ENCODE results near the gene ANKFN1.

The ANKFN1 gene

GRCh38 chr17:56449176-56449575 lies 295.9 kb downstream of the ANKFN1 start:
- intact Hi-C loops (cut with micrococcal nuclease): no loop called here
- H3K27ac Mint-ChIP-seq: no peak overlapping the region

GRCh38 chr17:56451629-56452028 lies 298.4 kb downstream of the ANKFN1 start:
- intact Hi-C loops (cut with micrococcal nuclease): no loop called here
- Mint-ChIP-seq H3K27ac (no peak overlapping the region), H3K27me3 (no peaks in the 10 kb centered on the region), H3K9me3 (no peaks in the 10 kb centered on the region), H3K4me3 (no peak overlapping the region), H3K4me1 (ENCODE audit: low read depth) (no peaks in the 10 kb centered on the region), H3K36me3 (ENCODE audit: low read depth) (no peaks in the 10 kb centered on the region)

More at GRCh38 chr17:56449176-56449575, 295.9 kb downstream of the ANKFN1 start:
- H3K9me3 Mint-ChIP-seq: no peaks in the 10 kb centered on the region
- H3K4me1 Mint-ChIP-seq (ENCODE audit: low read depth): no peaks in the 10 kb centered on the region
- H3K4me3 Mint-ChIP-seq: no peak overlapping the region
- H3K36me3 Mint-ChIP-seq (ENCODE audit: low read depth): no peaks in the 10 kb centered on the region
- H3K27me3 Mint-ChIP-seq: no peaks in the 10 kb centered on the region

GRCh38 chr17:56452461-56452860 lies 299.2 kb downstream of the ANKFN1 start:
- Mint-ChIP-seq H3K4me3 (no peak overlapping the region), H3K27me3 (no peaks in the 10 kb centered on the region), H3K36me3 (ENCODE audit: low read depth) (no peaks in the 10 kb centered on the region), H3K9me3 (no peaks in the 10 kb centered on the region), H3K4me1 (ENCODE audit: low read depth) (no peaks in the 10 kb centered on the region), H3K27ac (no peak overlapping the region)
- intact Hi-C loops (cut with micrococcal nuclease): no loop called here

DNA sequence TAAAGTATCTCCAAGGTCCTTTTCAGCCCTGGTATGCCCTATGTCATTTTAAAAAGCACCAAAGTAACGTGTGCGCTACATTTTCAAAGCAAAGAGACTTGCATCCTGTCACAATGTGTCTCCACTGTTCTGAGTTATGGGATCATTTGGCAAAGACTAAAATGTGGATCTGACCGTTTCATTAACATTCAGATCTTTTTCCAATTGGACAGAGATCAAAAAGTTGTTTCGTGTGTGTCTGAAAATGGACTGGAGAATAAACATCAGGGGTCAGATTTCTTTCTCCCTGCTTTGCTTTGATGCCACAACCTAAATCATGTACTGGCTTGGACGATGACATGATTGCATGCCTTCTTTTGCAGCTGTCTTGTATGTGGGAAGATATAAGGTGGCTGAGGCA lies 304.2 kb downstream of the ANKFN1 start:
- Mint-ChIP-seq H3K4me3 (no peak overlapping the region), H3K27me3 (peaks cover 1% of the 10 kb centered on the region), H3K4me1 (ENCODE audit: low read depth) (no peaks in the 10 kb centered on the region)

GRCh38 chr17:56465886-56466285 lies 312.6 kb downstream of the ANKFN1 start:
- Mint-ChIP-seq H3K4me1 (ENCODE audit: low read depth) (no peaks in the 10 kb centered on the region), H3K9me3 (peaks cover under 1% of the 10 kb centered on the region), H3K27me3 (no peaks in the 10 kb centered on the region), H3K36me3 (ENCODE audit: low read depth) (no peaks in the 10 kb centered on the region), H3K27ac (no peak overlapping the region), H3K4me3 (no peak overlapping the region)
- intact Hi-C loops (cut with micrococcal nuclease): no loop called here

More for the DNA sequence above, 304.2 kb downstream of the ANKFN1 start:
- intact Hi-C loops (cut with micrococcal nuclease): no loop called here
- Mint-ChIP-seq H3K27ac (no peak overlapping the region), H3K36me3 (ENCODE audit: low read depth) (no peaks in the 10 kb centered on the region), H3K9me3 (no peaks in the 10 kb centered on the region)

GRCh38 chr17:56468840-56469239 lies 315.6 kb downstream of the ANKFN1 start:
- no peak overlapping the region for H3K4me3 Mint-ChIP-seq
- no peaks in the 10 kb centered on the region for H3K36me3 Mint-ChIP-seq (ENCODE audit: low read depth)
- H3K27ac Mint-ChIP-seq: no peak overlapping the region
- peaks cover 12% of the 10 kb centered on the region for H3K9me3 Mint-ChIP-seq
- H3K4me1 Mint-ChIP-seq (ENCODE audit: low read depth): no peaks in the 10 kb centered on the region
- H3K27me3 Mint-ChIP-seq: no peaks in the 10 kb centered on the region
- intact Hi-C loops (cut with micrococcal nuclease): no loop called here

- H3K36me3 Mint-ChIP-seq (ENCODE audit: low read depth): no peaks in the 10 kb centered on the region
- H3K4me1 Mint-ChIP-seq (ENCODE audit: low read depth): no peaks in the 10 kb centered on the region
Observed at GRCh38 chr17:56471696-56472095, 318.4 kb downstream of the ANKFN1 start.

DNA sequence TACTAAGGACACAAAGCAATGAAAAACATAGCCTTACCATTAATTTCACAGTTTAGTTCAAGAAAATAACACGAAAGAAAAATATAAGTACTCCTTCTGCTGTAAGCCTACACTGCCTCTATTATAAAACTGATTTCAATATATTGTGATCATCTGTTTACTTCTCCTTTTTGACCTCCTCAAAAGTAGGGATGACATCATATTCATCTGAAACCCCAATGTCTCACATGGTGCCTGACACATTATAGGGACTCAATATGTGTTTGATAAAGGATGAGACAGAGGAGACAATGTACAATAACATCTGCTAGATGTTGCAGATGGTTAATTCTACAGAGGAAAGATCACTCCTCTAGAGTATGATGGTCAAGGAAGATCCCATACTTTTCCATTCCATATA lies 321.8 kb downstream of the ANKFN1 start:
- H3K27ac Mint-ChIP-seq: no peak overlapping the region
- no peak overlapping the region for H3K4me3 Mint-ChIP-seq
- no peaks in the 10 kb centered on the region for H3K27me3 Mint-ChIP-seq
- H3K4me1 Mint-ChIP-seq (ENCODE audit: low read depth): no peaks in the 10 kb centered on the region
- H3K36me3 Mint-ChIP-seq (ENCODE audit: low read depth): no peaks in the 10 kb centered on the region
- H3K9me3 Mint-ChIP-seq: peaks cover 20% of the 10 kb centered on the region
- intact Hi-C loops (cut with micrococcal nuclease): loop anchor here (5.0 kb wide), 2 partner anchors 348 to 628 kb away; no protein-coding TSS in a partner anchor

More at GRCh38 chr17:56471696-56472095, 318.4 kb downstream of the ANKFN1 start:
- intact Hi-C loops (cut with micrococcal nuclease): no loop called here
- Mint-ChIP-seq H3K4me3 (no peak overlapping the region), H3K9me3 (peaks cover 20% of the 10 kb centered on the region), H3K27ac (no peak overlapping the region), H3K27me3 (no peaks in the 10 kb centered on the region)

DNA sequence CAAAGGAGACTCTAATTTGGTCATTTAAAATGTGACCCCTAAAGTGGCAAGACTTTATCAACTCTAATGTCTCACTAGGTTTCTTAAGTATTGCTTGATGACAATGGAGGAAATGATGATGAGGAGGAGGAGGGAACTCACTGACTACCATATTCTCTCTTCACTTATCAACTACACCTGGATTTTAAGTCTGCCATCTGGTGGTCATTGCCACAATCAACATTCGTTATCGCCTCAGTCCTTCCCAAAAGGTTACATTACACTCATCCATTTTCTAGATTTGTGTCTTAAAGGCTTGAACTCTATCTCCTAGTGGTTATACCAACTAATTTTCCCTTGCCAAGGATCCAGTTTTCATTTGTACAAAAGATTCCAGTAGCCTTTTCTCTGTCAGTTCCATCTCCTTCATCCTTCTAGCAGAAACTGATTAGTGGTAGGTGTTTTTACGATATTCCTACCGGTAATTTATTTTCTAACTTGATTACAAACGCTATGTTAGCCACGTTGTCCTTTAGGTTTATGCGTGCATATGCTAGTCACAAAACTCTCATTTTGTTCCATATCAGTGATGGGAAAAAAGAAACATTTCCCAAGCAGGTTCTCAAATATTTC lies 325.7 kb downstream of the ANKFN1 start:
- intact Hi-C loops (cut with micrococcal nuclease): loop anchor here (5.0 kb wide), 2 partner anchors 352 to 632 kb away; no protein-coding TSS in a partner anchor

DNA sequence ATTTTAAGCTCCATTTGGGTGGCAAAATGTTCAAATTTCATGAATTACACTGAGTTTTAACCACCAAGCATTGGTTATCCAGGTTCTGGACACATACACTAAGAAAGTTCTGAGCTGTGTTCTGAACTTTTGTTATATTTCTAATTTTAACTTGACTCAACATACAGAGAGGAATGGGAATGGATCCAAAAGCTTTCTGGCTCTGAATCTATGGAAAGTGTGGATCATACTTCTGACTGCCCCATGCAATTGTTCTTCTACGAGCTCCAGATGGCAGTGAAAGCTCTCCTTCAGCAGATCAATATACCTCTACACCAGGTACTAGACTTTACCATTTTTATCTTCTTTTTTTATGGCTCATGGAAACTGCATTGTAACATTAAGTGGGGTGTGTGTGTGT lies 327.2 kb downstream of the ANKFN1 start:
- H3K4me1 Mint-ChIP-seq (ENCODE audit: low read depth): no peaks in the 10 kb centered on the region
- H3K27me3 Mint-ChIP-seq: no peaks in the 10 kb centered on the region
- no peaks in the 10 kb centered on the region for H3K36me3 Mint-ChIP-seq (ENCODE audit: low read depth)
- intact Hi-C loops (cut with micrococcal nuclease): no loop called here
- H3K9me3 Mint-ChIP-seq: peaks cover 7% of the 10 kb centered on the region
- no peak overlapping the region for H3K4me3 Mint-ChIP-seq
- H3K27ac Mint-ChIP-seq: no peak overlapping the region

More for the DNA sequence above, 325.7 kb downstream of the ANKFN1 start:
- H3K9me3 Mint-ChIP-seq: peaks cover 8% of the 10 kb centered on the region
- H3K27ac Mint-ChIP-seq: no peak overlapping the region
- H3K4me1 Mint-ChIP-seq (ENCODE audit: low read depth): no peaks in the 10 kb centered on the region
- H3K4me3 Mint-ChIP-seq: no peak overlapping the region
- no peaks in the 10 kb centered on the region for H3K27me3 Mint-ChIP-seq
- H3K36me3 Mint-ChIP-seq (ENCODE audit: low read depth): no peaks in the 10 kb centered on the region

DNA sequence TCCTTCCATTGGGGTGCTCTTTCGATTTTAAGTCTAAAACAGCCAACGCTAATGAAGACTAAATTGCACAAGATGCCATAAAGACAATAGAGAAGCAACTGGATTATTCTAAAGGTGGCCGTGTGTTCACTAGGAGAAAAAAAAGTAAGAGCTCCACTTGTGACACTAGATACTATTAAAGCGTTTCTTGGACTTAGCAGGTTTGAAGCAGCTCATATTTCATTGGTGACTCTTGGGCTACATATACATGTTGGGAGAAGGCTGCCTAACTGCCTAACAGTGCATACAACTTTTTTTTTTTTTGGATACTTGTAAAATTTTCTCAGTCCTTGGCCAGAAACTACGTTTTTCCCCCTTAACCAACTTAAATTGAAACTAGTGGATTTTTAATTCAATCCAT lies 328.4 kb downstream of the ANKFN1 start:
- H3K27ac Mint-ChIP-seq: no peak overlapping the region
- no peaks in the 10 kb centered on the region for H3K36me3 Mint-ChIP-seq (ENCODE audit: low read depth)
- intact Hi-C loops (cut with micrococcal nuclease): no loop called here
- H3K27me3 Mint-ChIP-seq: no peaks in the 10 kb centered on the region
- H3K4me1 Mint-ChIP-seq (ENCODE audit: low read depth): no peaks in the 10 kb centered on the region
- H3K4me3 Mint-ChIP-seq: no peak overlapping the region
- H3K9me3 Mint-ChIP-seq: no peaks in the 10 kb centered on the region

GRCh38 chr17:56482229-56482628 lies 329.0 kb downstream of the ANKFN1 start:
- H3K9me3 Mint-ChIP-seq: no peaks in the 10 kb centered on the region
- no peaks in the 10 kb centered on the region for H3K27me3 Mint-ChIP-seq
- intact Hi-C loops (cut with micrococcal nuclease): no loop called here
- no peaks in the 10 kb centered on the region for H3K36me3 Mint-ChIP-seq (ENCODE audit: low read depth)
- no peak overlapping the region for H3K27ac Mint-ChIP-seq
- no peaks in the 10 kb centered on the region for H3K4me1 Mint-ChIP-seq (ENCODE audit: low read depth)
- H3K4me3 Mint-ChIP-seq: no peak overlapping the region

DNA sequence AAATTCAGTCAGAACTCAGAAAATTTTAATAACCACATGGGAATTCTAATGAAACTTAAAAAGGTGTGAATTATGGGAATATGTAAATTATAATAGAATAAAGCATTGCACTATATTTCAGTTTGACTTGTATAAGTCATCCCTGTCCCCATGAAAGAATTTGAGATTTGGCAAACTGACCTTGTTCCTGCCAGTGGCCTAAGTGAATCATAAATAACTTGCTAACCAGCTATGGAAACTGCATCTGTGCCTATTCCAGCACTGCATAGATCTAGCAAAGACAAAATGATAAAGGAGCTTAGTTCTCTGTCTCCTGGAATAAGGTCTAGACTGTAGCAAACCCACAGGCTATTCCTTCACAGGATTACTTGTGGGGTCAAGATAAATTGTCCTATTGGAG lies 333.5 kb downstream of the ANKFN1 start:
- no peaks in the 10 kb centered on the region for H3K27me3 Mint-ChIP-seq
- H3K36me3 Mint-ChIP-seq (ENCODE audit: low read depth): no peaks in the 10 kb centered on the region
- no peaks in the 10 kb centered on the region for H3K9me3 Mint-ChIP-seq
- H3K27ac Mint-ChIP-seq: no peak overlapping the region
- no peaks in the 10 kb centered on the region for H3K4me1 Mint-ChIP-seq (ENCODE audit: low read depth)
- H3K4me3 Mint-ChIP-seq: no peak overlapping the region
- intact Hi-C loops (cut with micrococcal nuclease): no loop called here

- no peak overlapping the region for H3K4me3 Mint-ChIP-seq
- no peaks in the 10 kb centered on the region for H3K36me3 Mint-ChIP-seq (ENCODE audit: low read depth)
Observed at GRCh38 chr17:56488800-56489199, 335.5 kb downstream of the ANKFN1 start.

DNA sequence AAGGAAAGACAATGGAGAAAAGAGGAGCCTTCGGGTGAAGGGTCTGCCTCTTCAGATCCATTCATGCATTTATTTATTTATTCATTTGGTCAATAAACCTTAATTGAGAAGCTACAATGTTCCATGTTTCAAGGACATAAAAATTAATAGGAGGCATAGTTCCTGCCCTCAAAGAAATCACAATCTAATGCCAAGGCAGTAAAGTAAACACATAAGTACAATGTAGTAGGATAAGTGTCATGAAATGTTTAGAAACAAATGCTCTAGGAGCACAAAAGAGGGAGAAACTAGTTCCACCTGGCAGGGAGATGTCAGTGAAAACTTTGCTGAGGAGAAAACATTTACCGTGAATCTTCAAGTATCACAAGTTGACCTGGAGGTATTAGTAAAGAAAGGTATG lies 336.7 kb downstream of the ANKFN1 start:
- no peaks in the 10 kb centered on the region for H3K36me3 Mint-ChIP-seq (ENCODE audit: low read depth)
- no peaks in the 10 kb centered on the region for H3K9me3 Mint-ChIP-seq
- H3K27ac Mint-ChIP-seq: no peak overlapping the region
- intact Hi-C loops (cut with micrococcal nuclease): no loop called here
- no peaks in the 10 kb centered on the region for H3K4me1 Mint-ChIP-seq (ENCODE audit: low read depth)
- H3K4me3 Mint-ChIP-seq: no peak overlapping the region
- H3K27me3 Mint-ChIP-seq: no peaks in the 10 kb centered on the region

More at GRCh38 chr17:56488800-56489199, 335.5 kb downstream of the ANKFN1 start:
- Mint-ChIP-seq H3K27ac (no peak overlapping the region), H3K4me1 (ENCODE audit: low read depth) (no peaks in the 10 kb centered on the region), H3K9me3 (no peaks in the 10 kb centered on the region), H3K27me3 (no peaks in the 10 kb centered on the region)
- intact Hi-C loops (cut with micrococcal nuclease): no loop called here
